Gastroesophageal sphincter (tissue), 3 donors: ENCODE data around the gene CALML5.

Experiments
- CTCF ChIP-seq, 4 experiments: fragments of 200-600 bp in 2 of 4; fragments of 450-650 bp in 2 of 4; sonication (generic) in 1 of 4; IDR thresholded peaks; one replicate each; pipeline ENCODE4 v1.5.1; 2017 to 2019; ENCODE audit warnings: antibody characterized with exemption in 4 of 4, mild to moderate bottlenecking in 2 of 4, moderate library complexity in 2 of 4
- EP300 ChIP-seq: sonication (generic); formaldehyde crosslinking; IDR thresholded peaks from one replicate; pipeline ENCODE4 v1.6.1; 2017; ENCODE audit warnings: antibody characterized with exemption, mild to moderate bottlenecking
- POLR2A ChIP-seq, 2 donors: fragments of 450-650 bp; IDR thresholded peaks; one replicate each; pipeline ENCODE4 v1.6.1; 2017; ENCODE audit warnings: antibody characterized with exemption in 2 of 2, mild to moderate bottlenecking in 2 of 2, moderate library complexity in 1 of 2
- POLR2AphosphoS5 ChIP-seq: sonication (generic); formaldehyde crosslinking; IDR thresholded peaks from one replicate; pipeline ENCODE4 v1.6.1; 2017; ENCODE audit warnings: antibody characterized with exemption

DNA sequence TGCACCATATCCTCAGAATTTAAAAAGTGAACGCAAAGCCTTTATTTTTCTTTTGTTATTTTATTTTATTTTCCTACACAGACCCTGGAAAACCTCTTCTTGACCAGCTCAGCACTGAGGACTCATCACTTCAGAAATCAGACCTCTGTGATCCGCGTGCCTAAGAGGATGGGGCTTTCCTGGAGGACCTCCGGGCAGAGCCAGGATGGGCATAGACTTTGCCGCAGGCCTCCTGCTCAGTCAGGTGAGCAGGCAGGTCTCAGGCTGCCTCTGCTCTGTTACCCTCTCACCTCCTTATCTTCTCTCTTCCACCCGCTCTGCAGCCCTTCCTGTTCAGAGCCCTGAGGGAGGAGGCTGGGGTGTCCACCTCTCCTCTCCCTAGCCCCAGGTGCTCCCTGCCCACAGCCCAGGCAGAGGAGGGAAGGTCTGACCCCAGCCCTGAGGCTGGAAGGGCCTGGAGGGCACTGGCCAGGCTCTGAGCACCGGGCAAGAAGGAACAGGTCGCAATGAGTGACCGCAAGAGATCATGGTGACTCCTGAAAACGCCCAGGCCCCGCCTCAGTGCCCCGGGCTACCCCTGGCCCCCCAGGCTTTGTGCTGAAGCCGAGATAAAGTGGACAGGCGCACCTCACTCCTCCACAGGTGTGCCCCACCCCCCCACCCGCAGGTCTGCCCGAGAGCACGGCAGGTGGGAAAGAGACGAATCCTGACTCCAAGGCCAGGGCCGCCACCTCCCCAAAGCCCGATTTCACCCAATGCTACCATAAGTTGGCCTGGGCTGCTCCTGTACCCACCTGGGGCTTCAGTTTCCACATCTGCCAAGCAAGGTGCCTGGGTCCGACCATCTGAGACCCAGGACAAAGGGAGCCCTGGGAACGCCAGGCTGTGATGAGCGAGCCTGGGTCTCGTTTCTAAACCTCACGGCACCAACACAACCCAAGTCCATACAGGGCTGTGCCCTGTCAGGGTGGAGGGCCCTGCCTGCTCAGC lies 2.8 kb downstream of the CALML5 start:
- no peak for TF ChIP-seq CTCF (IDR thresholded peaks at IDR 0.05)
- TF ChIP-seq POLR2A (IDR thresholded peaks at IDR 0.05), result no peak
- no peak for TF ChIP-seq POLR2AphosphoS5
- TF ChIP-seq EP300, result no peak
